IPS DF 19.7 (cell line): Measurements from ENCODE around the gene SHF.
"Not testable (repeated sequence)": the region's sequence is repeated elsewhere in the genome, so short reads cannot be mapped to it uniquely, and the experiment has no call there.

Source experiments
- DNase-seq: peaks from one replicate; pipeline ENCODE4 v3.0.0-alpha.2; 2013; ENCODE audit warnings: low read depth, low spot score

The SHF gene

DNA sequence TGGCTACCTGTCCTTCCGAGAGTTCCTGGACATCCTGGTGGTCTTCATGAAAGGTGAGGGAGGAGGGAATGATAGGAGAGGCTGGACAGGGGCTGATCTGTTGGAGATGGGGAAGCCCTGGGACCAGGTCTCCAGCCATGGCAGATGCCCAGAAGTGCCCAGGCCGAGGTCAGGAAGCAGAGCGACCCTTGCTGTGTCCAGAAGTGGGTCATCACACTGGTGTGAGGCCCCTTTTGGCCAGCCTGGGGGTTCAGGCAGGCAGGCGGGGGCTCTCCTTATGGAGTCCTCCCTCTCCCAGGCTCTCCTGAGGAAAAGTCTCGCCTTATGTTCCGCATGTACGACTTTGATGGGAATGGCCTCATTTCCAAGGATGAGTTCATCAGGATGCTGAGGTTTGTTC is 40.2 kb downstream of the SHF start:
- no peak for DNase-seq

DNA sequence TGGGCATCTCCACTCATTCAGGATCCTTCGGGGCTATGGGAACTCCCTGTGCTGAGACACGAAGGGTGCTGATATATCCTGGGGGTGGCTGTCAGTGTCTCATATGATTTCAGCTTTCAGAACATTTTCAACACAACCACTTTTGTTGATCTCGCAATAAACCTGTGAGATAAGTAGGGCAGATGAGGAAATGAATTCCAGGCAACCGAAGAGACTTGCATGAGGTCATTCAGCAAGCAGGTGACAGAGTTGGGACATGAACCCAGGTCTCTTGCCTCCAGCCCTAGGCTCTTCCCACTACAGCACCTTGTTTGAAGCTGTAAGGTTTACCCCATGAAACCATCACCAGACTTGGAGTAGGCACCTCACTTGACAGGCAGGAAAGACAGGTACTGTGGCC is 41.4 kb downstream of the SHF start:
- DNase-seq, result no peak

DNA sequence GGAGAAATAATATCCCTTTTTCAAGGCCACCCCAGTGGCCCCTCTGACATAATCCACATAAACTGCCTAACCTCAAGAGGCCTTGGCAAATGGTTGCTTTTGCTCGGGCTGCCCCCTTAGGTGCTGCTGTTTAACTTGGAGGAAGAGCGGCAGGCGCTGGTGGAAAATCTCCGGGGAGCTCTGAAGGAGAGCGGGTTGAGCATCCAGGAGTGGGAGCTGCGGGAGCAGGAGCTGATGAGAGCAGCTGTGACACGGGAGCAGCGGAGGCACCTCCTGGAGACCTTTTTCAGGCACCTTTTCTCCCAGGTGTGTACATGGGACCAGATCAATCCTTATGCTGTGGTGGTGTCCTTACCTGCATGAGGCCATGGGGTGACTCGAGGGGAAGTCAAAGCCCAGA is 43.0 kb downstream of the SHF start:
- DNase-seq, result no peak

DNA sequence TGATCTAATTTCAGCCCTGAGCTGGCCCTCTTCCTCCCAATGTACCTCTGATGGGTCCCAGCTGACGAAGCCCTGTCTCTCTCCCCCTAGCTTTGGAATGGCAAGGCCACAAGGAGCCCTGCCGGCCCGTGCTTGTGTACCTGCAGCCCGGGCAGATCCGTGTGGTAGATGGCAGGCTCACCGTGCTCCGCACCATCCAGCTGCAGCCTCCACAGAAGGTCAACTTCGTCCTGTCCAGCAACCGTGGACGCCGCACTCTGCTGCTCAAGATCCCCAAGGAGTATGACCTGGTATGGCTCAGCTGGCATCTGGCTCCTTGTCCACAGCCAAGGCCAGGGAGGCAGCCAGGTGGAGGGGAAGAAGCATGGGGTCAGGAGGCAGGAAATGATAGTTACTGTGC is 43.8 kb downstream of the SHF start:
- DNase-seq, result no peak

DNA sequence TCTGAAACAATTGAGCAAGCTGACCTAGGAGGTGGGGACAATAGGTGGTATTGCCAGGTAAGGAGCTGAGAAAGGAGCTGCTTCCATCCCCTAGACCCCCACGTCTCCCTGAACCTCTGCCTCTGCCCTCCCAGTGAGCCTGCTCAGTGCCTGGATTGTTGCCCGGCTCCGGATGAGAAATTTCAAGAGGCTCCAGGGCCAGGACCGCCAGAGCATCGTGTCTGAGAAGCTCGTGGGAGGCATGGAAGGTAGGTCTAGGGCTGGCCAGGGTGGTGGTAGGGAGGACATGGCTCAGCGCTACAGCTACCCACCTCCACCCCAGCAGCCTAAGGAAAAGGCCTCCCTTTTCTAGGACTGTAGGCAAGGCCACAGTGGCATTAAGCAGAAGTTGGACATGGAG is 44.7 kb downstream of the SHF start:
- no peak for DNase-seq

DNA sequence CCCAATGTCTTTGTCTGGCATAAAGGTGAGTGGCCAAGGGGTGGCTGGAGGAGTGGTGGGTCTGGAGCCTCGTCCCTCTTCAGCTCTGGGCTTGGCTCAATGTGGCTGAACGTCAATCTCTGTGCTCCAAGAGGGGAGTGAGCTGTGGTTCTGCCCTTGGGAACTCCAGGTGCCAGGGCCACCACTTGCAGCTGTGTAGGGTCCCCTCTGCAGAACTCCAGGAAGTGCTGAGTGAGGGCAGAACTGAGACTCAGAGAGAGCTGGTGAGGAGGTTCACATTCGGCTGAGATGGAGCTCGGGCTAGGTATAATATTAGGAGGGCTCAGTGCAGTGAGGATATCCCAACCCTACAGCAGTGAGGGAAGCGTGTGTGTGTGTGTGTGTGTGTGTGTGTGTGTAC is 46.4 kb downstream of the SHF start:
- no peak for DNase-seq

DNA sequence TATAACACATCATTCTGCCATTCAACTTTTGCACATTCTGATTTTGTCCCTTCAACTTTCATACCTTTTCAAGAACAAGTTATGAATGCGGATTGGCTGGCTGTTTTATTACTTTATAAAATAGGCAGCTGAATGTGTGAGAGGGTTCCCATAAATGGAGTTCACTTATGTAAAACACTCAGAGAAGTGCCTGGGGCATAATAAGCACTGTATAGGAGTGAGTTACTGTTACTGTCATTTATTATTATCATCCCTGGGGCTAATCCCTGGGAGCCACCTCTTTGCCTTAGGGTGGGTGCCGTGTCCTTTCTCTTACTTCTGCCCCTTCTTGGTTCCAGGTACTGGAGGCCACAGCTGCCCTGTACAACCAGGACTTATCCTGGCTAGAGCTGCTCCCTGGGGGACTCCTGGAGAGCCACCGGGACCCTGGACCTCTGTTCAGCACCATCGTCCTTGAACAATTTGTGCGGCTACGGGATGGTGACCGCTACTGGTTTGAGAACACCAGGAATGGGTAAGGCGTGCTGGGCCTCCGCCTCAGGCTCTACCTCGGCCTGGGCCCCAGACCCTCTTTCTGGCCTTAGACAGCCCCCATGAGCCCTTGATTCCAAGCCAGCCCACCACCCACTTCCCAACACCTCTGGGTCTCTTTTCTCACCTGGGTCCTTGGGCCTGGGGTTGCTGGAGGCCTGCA is 47.1 kb downstream of the SHF start:
- DNase-seq, result no peak

DNA sequence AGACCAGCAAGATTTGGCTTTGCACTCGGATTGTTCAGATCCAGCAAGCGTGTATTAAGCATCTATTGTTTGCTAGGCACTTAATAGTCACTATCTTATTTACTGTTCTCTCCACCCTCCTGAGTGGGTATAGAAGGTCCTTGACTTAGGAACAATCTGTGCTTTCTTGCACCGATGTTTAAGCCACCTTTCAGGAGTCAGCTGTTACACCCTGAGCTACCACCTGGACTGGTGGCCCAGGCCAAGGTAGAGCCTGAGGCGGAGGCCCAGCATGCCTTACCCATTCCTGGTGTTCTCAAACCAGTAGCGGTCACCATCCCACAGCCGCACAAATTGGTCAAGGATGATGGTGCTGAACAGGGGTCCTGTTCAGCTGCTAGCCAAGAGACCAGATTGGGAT is 48.0 kb downstream of the SHF start:
- no peak for DNase-seq

DNA sequence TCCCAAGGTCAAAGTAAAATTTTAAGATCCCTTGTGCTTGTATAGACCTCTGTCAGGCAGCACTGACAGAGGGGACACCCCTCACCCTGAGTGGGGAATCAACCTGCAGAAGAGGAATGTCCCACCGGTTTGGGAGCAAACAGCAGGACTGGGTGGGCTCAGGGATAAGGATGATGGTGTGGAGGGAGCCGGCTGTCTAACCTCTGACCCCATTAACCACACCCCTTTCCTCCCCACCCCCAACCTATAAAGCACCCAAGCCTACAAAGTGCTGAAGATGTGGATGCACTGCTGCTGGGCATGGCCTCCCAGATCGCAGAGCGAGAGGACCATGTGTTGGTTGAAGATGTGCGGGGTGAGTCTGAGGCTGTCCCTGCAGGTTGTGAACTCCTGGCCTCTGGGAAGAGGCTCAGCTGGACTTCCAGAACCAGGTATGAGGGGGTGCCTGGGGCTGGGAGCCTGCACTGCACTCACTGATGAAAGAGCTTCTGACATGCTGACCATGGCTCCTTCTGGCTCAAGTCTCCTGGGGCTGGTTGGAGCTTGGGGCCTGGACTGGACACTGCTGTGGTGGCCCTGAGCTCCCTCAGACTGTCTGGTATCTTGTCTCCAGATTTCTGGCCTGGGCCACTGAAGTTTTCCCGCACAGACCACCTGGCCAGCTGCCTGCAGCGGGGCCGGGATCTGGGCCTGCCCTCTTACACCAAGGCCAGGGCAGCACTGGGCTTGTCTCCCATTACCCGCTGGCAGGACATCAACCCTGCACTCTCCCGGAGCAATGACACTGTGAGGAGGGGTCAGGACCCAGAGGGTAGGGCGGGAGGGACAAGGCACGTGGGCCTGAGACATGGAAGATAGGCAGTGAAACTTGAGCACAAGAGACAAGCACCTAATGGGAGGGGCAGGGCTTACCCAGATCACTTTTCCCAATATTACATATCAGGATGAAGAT is 48.7 kb downstream of the SHF start:
- DNase-seq, result no peak

DNA sequence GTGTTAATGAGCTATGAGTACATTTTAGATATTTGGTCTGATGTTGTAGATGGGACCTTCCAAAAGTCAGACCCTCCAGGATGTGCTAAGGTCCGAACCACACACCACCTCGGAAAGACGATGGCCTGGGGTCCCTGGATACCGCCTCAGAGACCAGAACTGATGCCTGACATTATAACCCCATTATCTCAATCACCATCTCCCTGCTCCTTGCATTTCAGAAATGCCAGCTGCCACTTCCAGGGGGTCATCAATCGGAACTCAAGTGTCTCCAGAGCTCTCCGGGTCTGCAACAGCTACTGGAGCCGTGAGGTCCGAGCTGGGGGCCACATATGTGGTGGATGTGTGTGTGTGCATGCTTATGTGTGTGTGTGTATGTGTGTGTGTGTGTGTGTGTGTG is 50.1 kb downstream of the SHF start:
- DNase-seq, result no peak

DNA sequence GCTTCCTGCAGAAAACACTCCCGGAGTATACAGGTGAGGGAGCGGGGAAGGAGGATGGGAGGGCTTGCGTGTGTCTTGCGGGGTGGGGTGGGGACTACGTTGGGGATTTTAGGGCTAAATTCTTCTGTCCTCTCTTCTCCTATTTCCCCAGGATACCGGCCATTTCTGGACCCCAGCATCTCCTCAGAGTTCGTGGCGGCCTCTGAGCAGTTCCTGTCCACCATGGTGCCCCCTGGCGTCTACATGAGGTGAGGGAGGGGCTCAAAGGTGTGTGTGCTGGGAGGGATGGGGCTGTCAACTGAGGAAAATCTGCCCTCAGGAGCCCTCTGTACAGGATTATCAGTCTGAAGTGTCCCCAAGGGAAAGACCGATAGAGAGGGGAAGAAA is 51.4 kb downstream of the SHF start:
- DNase-seq, result no peak

DNA sequence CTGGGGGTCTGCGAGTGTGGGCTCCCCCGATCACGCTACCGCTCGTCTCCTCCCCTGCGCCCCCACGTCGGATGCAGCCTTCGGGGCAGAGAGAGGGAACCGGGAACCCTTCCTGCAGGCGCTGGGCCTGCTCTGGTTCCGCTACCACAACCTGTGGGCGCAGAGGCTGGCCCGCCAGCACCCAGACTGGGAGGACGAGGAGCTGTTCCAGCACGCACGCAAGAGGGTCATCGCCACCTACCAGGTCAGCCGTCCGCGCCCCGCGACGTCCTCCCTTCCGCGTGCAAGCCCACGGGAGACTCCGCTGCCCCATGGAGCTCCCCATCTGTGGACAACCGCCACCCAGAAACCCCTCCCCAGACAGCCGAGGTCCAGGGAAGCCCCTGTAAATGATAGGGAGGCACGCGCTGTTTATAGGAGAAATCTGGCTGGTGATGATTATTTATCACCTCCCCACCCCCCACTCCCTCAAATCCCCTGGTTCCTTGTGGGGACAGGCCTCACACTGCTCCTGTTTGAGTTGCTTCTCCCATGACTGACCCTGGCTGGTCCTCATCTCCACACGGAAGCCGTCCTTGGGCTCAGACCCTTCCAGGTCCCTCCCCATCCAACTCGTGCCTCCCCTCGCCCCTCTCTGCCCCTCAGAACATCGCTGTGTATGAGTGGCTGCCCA is 51.9 kb downstream of the SHF start:
- DNase-seq, result not testable (repeated sequence)

DNA sequence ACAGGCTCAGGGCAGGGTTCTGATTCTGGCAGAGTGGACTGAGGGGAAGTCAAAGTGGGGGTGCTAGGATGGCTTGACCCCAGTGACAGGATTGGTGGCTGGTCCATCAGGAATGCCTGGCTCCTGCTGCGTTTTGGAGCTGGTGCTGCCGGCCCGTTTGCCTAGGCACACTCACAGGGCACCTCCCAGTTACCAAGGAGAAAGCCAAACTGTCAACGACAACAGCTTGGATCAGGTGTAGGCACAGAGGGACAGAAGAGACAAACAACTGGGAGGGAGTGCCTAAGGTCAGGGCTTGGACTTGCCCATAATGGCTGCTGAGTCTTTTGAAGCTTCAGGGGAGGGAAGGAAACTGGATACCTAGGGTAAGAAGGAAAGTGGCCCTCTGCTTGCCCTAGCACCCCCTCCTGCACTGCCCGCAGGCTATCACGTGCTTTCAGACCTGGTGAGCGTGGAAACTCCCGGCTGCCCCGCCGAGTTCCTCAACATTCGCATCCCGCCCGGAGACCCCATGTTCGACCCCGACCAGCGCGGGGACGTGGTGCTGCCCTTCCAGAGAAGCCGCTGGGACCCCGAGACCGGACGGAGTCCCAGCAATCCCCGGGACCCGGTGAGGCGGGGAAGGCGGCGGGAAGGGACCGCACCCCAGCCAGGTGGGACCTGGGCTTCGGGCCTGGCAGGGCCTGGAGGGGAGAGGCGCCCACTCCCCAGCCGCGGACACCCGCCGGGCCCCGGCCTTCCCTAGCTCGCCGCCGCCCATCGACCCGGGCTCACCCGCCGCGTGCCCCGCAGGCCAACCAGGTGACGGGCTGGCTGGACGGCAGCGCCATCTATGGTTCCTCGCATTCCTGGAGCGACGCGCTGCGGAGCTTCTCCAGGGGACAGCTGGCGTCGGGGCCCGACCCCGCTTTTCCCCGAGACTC is 52.8 kb downstream of the SHF start:
- DNase-seq, result no peak

DNA sequence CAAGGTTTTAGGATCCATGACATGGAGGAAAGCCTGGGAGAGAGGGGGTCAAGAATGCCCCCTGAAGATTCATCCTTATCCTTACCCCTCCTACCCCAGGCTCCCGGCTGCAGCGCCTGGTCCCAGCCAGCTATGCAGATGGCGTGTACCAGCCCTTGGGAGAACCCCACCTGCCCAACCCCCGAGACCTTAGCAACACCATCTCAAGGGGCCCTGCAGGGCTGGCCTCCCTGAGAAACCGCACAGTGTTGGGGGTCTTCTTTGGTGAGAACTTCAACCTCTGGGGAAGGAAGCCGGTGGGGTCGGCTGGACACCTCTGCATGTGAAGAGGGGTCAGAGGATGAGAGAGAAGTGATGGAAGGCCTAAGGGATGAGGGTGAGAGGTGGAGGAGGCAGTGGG is 53.7 kb downstream of the SHF start:
- no peak for DNase-seq

DNA sequence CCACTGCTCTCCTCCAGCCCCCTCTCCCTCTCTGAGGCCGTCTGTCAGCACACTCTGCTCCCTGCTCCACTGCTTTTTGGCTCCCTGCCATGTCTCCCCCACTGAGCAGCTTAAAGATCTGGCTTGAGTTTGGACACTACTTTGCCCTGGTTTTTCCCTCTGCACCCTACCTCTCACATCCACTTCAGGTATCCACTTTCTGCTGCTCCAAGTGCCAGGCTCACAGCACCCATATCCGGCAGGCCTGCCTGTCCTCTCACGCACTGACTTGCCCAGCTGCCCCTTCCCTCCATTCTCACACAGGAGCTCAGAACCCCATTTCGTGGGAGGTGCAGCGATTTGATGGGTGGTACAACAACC is 54.2 kb downstream of the SHF start:
- no peak for DNase-seq

DNA sequence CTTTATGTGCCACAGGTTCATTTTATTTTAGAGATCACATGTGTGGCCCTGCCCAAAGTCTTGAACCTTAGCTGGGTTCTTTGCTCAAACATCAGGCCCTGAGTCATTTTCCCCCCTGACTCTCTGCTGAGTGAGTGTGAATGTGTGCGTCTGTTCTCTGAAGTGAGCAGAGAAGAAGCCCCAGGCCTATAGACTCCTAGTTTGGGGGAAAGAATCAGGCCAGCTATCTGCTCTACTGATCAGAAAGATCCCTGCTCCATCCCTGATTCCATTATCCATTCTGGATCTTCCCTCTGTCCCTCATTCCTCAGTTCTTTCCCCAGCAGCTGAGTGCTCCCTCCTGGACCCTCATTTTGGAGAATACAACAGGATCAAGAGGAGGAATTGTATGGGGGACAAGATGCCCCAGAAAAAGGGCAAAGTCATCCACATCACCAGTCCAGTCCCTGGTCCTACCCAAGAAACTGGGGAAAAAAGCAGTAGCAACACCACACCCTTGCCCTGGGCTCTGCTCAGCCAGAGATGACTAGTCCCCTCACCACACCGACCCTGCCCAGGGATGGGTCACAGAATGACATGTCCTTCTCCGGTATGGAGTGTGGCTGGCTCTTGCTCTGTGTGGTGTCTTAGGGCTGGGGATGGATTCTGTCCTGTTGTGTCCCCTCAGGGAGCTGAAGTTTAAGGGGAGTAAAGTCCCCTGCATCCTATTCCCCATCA is 54.8 kb downstream of the SHF start:
- DNase-seq, result no peak

DNA sequence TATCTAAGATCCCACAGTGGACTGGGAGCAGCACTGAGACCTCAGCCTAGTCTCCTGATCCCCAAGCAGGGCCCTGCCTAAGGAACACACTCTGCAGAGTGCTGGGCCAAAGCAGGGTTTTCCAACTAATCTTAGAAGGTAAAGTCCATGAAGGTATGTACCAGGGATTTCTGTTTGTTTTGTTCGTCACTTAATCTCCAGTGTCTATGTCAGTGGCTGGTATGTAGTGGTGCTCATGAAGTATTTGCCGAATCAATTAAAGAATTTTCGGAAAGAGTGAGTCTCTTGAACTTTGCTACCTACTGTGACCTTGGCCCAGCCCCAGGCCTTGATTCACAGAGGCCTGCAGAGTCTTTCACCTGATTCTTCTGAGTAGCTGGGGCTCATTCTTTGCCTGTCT is 56.3 kb downstream of the SHF start:
- no peak for DNase-seq

DNA sequence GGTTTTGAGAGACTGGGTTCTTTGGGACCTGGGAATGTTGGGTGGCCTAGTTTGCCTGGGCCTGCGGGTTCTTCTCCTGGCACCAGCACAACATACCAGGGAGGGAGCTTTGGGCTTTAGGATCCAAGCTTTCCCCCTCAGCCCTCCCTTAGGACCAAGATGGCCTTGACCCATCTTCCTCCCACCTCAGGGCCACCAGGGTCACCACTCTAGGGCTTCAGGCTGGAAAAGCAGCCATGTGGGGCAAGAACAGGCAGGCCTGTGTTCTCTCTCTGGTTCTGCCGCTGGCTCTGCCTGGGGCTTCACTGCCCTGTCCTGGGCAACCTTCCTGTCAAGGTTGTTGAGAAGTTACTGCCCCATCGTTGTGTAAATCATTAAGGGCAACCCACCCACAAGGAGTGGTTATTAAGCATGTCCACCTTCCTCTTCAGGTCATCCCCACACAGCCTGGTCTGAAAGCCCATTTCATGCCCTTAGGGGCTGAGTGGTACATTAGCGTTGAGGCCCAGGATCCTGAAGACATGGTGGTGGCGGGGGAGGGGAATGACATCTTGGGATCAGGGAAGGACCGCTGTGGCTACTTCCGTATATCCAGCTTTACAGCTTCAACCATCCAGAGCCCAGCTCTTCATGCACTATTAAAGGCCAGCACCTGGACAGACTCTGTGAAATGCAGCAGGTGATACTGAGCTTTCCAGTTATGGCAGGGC is 57.3 kb downstream of the SHF start:
- no peak for DNase-seq

DNA sequence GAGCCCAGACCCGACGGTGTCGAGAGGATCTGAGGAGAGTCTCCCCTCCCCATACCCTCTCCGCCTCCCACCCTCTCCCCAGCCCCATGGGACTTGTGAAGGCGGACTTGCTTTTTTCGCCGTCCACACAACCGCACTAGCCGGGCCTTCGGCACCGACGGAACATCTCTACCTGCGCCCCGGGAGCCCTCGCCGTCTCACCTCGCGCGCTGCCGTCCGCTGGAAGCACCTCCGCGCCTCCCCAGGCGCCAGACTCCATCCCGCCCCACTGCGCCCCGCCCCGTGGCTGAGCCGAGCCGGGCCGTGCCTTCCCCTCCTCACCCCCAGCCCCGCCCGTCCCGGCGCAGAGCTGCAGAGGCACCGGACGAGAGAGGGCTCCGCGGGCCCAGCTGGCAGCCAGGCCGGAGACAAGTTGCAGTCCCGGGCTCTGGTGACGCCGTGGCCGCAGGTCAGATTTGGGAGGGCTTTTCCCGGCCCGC is 58.1 kb downstream of the SHF start, which contains the start of the genes DUOX1 and DUOXA1:
Gene DUOX1, plus strand, starts transcription at position 344 of the 479 bp plus-strand sequence. CDS start 1,973 bp downstream, outside the sequence.
Gene DUOXA1, minus strand, starts transcription at position 229 of the 479 bp plus-strand sequence. CDS start 6,865 bp downstream, outside the sequence.
- DNase-seq, result no peak
